Mesenteric fat pad (tissue), 1 donor: Measurements from ENCODE around the gene NMT2. TPM values are rescaled to one million over a fixed set of nuclear protein-coding genes. Genes with fewer than 3 reads are reported as not detected.

Experiments
- DNase-seq: peaks from one replicate; pipeline ENCODE4 v3.0.0-alpha.2; 2020; ENCODE audit warnings: low spot score
- total RNA-seq: library from RNA; stranded (reverse); fragmentation: NEBNext Ultra II Directional; extraction: Animal tissue kit (Norgen Biotek cat#: 25700); gene quantifications from one replicate; pipeline ENCODE4 v1.2.1, GENCODE V29; 2021
- donor health status: DM: yes; HTN: yes; CAD: no.

Gene NMT2
- total RNA-seq, 1 donor from 2014 or later, result 127 TPM

- DNase-seq, result no peak
These were observed 22.1 kb downstream of the NMT2 start for GRCh38 chr10:15146366-15146765.

- no peak for DNase-seq
These were observed 23.7 kb downstream of the NMT2 start for GRCh38 chr10:15144788-15145187.

DNA sequence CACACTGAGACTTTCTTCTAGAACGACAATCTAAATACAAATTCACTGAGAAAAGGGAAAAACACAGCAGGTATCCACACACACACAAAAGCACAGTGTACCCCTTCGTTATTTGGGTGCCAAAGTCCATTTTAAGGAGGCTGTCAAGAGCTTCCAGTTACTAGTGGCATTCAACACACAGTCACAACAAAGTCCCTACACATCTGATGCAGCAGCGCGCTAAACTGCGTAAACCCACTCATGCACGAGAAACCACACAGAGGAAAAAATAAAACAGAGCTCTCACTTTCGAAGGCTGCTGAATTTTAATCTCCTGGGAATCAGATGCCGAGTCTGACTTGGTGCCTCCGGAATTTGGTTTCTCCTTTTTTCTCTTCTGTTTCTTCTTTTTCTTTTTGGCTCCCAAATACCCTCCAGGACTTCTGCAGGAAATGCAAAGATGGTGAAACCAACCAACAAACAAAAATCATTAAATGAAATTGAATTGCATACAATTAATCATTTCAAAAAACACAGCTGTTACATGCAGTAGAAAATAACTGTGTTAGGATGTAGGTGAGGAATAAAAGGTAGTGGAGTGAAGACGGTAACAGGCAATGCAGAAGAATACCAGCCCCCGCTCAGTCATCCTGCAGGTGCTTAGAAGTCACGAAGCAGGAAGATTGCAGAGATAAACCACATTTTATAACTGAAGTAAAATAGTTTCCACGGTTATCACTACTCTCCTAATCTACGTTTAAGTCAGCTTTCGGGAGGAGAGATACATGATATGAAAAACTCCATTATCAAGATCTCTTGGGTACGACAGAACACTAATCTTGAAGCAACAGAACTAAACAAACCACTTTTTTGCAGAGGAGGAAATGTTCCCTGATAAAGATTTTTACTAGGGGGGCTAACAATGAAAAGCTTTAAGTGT is 27.1 kb downstream of the NMT2 start:
- DNase-seq, result no peak

- peak; percentile 72 for DNase-seq
These were observed 27.8 kb downstream of the NMT2 start for GRCh38 chr10:15140698-15141097.

GRCh38 chr10:15137636-15138035 is 30.9 kb downstream of the NMT2 start:
- no peak for DNase-seq

- no peak for DNase-seq
These were observed 31.5 kb downstream of the NMT2 start for GRCh38 chr10:15137036-15137359.

- DNase-seq, result no peak
These were observed 32.1 kb downstream of the NMT2 start for GRCh38 chr10:15136129-15137035.

DNA sequence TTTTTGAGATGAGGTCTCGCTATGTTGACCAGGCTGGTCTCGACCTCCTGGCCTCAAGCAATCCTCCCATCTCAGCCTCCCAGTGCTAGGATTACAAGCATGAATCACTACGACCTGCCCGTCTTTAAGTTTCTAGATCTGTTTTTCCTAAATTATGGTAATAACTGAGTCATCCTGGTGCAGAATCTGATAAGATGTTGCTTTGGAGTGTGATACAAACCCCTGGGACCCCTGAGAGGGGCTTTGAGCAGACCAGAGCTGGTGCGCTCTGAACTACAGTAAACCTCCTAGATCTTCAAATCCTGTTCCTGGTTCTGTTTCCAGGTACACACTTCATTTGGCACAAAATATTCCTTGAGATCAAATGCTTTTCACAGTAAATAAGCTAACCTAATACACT is 37.2 kb downstream of the NMT2 start:
- DNase-seq, result no peak

GRCh38 chr10:15124908-15125307 is 43.6 kb downstream of the NMT2 start:
- no peak for DNase-seq

DNA sequence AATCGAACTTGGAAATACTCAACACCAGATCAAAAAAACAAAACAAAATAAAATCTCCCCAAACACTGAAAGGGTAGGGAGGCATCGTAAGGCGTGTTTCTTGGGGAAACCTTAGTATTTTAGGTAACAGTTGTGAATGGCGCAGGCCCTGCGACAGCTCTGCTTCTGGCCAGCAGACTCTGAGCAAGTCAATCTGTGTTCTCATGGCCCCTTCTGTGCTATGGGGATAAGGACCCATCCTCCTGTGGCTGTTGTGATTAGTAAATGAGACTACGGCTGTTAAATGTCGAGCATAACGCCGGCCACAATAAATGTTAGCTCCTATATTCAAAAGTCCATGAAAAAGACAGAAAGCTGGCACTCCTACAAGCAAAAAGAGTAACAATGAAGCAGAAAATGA is 44.3 kb downstream of the NMT2 start:
- DNase-seq, result no peak

DNA sequence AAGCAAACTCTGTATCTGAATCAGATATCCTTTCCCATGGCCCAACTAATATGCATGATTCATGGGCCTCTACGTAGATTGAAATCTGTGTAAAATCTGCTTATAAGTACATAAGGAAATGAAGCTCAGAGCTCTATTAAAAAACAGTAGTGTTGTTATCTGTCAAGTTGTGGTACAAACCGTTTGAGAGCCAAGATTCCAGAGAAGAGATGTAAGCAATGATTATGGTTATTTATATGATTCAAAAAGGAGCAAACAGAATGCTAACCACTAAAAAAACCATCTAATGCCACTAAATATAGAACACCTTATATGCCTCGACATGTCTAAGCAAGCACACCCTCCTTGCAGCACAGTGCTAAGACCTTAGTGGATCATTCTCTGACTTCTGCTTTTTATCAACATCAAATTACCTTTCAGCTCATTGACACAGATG is 44.7 kb downstream of the NMT2 start:
- no peak for DNase-seq

DNA sequence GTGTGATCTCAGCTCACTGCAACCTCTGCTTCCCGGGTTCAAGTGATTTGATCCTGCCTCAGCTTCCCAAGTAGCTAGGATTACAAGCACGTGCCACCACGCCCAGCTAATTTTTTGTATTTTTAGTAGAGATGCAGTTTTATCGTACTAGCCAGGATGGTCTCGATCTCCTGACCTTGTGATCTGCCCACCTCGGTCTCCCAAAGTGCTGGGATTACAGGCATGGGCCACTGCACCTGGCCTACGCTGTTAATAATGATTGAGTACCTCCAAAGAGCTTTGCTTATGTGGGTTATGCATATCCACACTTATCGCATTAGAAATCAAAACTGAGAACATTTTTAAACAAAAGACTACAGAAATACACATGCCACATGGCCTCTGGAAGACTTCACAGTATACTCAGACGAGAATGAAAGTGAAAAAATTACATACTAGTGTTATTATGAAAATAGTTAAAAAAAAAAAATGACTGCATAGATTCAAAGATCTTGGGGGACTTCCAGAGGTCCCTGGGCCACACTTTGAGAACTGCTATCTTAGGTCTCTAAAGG is 45.9 kb downstream of the NMT2 start:
- no peak for DNase-seq

- no peak for DNase-seq
These were observed 46.8 kb downstream of the NMT2 start for GRCh38 chr10:15121707-15122106.

GRCh38 chr10:15120523-15120922 is 48.0 kb downstream of the NMT2 start:
- DNase-seq, result no peak

DNA sequence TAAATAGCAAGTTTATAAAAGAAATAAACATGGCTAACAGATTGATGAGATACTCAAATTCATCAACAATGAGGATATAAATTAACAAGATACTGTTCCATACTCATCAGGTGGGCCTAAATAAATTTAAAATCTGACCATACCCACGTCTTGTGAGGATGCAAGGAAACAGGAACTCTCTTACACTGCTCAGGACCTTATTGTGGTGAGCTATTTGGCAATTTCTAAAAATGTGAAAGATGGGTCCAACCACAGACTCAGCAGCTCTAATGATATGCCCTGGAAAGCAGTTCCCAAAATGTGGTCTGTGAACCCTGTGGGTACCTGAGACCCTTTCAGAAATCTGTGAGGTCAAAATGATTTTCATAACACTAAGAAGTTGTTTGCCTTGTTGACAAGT is 49.9 kb downstream of the NMT2 start:
- DNase-seq, result no peak

- no peak for DNase-seq
These were observed 52.3 kb downstream of the NMT2 start for GRCh38 chr10:15116225-15116624.

DNA sequence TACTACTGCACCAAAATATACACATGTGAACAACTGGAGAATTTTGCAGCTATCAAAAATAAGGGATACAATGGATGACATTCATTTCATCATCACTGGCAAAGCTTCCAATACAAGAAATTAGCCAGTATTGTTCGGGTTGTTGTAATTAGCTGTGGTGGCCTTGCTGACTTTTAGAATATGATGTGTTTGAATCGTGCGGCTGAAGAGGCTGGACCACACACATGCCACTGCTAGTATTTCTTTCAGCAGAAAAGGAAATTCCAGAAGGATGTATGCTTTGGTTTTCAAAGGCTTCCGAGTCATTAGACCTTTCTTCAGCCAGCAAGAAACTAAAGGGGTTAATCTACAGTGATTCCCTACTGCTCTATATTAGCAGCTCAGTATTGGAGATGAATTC is 54.7 kb downstream of the NMT2 start:
- no peak for DNase-seq

DNA sequence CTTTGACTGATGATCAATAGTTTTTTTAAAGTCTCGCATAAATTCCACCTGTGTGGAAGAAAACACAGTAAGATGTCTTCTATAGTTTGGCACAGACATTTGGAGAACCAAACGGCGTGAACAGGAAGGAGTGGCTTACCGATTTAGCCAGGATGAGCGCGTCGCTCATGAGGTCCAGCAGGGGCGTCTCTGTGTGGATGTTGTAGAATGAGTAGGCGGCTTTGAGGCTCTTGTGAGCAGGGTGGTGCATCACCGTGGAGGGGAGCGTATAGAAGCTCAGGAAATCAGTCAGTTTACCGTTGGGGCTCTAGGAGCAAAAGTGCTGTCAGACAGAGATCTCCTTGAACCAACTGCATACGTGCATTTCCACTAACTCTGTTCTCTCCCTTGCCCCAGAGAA is 55.8 kb downstream of the NMT2 start:
- DNase-seq, result no peak

- DNase-seq, result peak; percentile 79
These were observed 62.0 kb downstream of the NMT2 start for GRCh38 chr10:15106352-15107013.

DNA sequence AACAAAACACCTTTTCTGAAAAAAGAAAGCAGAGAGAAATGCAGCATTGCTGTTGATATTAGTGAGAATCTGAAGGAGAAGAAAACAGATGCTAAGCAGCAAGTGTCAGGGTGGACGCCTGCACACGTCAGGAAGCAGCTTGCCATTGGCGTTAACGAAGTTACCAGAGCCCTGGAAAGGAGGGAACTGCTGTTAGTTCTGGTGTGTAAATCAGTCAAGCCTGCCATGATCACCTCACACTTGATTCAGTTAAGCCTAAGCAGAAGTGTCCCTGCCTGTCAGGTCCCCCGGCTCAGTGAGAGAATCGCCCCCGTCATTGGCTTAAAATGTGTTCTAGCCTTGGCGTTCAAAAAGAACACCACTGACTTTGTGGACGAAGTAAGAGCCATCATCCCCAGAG is 65.0 kb downstream of the NMT2 start:
- peak; percentile 65 for DNase-seq

DNA sequence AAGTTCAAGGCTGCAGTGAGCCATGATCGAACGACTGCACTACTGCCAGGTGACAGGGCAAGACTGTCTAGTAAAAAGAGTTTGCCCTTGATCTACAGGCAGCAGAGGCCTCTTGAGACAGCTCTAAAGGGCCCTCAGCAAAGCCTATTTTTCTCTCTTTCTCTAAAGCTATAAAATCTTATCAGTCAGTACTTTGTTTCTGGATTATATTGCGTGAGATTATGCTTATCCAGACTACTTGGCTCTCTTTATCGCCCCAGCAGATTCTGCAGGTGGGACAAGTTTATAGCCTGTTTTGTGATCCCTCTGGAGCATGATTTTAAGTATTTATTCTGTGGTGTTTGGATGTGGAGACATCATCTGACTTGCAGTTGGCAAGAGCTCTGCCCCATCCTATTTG is 68.6 kb downstream of the NMT2 start:
- no peak for DNase-seq
